ENCODE data around the gene OR4P4.

OR4P4 gene

DNA sequence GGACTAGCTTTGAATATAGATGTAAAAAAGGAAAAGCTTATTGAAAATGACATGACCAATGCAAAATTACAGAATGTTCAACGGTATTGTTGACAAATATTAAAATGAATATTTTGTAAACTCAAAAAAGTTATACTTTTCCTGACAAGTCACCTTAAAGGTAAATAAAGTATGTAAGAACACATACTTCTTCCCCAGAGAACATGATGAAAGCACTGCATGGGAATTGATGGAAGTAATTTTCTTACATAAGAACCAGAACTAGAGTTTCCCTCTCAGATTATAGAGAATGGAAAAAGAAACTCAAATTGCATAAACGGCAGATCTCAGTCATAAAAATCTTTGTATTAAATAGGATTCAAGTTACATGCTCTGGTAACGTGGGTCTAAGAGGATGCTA, at the start of gene OR4P4:
TSS of gene OR4P4 (plus strand) at position 301 of the 400 bp plus-strand sequence.
- H3K4me3 ChIP-seq (ENCODE audit: low read depth, low read length) = no peak within 1 kb of the TSS
- no peak for DNase-seq (ENCODE audit: low read depth, low spot score)
- TF ChIP-seq CTCF (IDR thresholded peaks at IDR 0.05; ENCODE audit: low read depth, low read length) = no peak
- in situ Hi-C loops (cut with HindIII; ENCODE audit: low sequenced_read_pairs) = no loop called here

DNA sequence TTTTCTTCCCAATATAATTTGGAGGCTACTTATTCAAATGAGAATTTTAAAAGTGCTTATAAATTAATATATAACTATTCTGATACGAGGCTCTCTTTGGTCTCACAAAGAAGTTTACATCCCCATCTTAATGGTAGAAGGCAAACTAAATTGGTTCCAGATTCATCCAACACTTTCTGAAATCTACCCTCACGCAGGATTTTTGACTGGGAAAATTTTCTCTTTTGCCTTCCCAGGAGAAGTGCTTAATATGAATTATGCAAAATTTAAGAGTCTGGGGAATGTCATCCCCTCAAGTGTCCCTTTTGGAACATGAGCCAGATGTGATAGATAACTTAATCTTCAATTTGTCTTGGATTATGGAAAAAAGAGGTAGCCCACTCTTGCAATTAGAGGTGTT, 27.4 kb upstream of the OR4P4 start, which contains the start of gene OR4C11:
TSS of gene OR4C11 (minus strand) at position 101 of the 400 bp plus-strand sequence. CDS start 3,272 bp downstream, outside the sequence.
- no peak for DNase-seq (ENCODE audit: low read depth, low spot score)
- H3K4me3 ChIP-seq (ENCODE audit: low read depth, low read length) = no peak within 1 kb of the TSS
- in situ Hi-C loops (cut with HindIII; ENCODE audit: low sequenced_read_pairs) = no loop called here
- TF ChIP-seq CTCF (IDR thresholded peaks at IDR 0.05; ENCODE audit: low read depth, low read length) = no peak

DNA sequence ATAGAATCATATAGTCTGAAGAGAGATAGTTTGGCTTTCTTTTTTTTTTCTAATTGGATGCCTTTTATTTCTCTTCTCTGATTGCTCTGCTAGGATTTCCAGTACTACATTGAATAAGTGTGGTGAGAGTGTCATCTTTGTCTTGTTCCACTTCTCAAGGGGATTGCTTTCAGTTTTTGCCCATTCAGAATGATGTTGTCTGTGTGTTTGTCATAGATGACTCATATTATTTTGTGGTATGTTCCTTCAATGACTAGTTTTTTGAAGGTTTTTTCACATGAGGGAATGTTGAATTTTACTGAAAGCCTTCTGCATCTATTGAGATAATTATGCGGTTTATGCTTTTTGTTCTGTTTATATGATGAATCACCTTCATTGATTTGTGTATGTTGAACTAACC, 10.4 kb upstream of the OR4P4 start:
- no peak for TF ChIP-seq CTCF (IDR thresholded peaks at IDR 0.05; ENCODE audit: low read depth, low read length)
- H3K4me3 ChIP-seq (ENCODE audit: low read depth, low read length) = no peak overlapping the region
- no peak for DNase-seq (ENCODE audit: low read depth, low spot score)
- in situ Hi-C loops (cut with HindIII; ENCODE audit: low sequenced_read_pairs) = no loop called here

- in situ Hi-C loops (cut with HindIII; ENCODE audit: low sequenced_read_pairs) = no loop called here
Observed at GRCh38 chr11:55648027-55648426, 13.1 kb downstream of the OR4P4 start, which contains the start of gene OR4S2. TSS of gene OR4S2 (plus strand) at chr11:55648327. CDS start at chr11:55650904, 2,577 bp downstream.

GRCh38 chr11:55652560-55652959, 17.6 kb downstream of the OR4P4 start:
- H3K4me3 ChIP-seq (ENCODE audit: low read depth, low read length) = no peak overlapping the region
- no peak for DNase-seq (ENCODE audit: low read depth, low spot score)
- in situ Hi-C loops (cut with HindIII; ENCODE audit: low sequenced_read_pairs) = no loop called here
- no peak for TF ChIP-seq CTCF (IDR thresholded peaks at IDR 0.05; ENCODE audit: low read depth, low read length)

More at GRCh38 chr11:55648027-55648426, 13.1 kb downstream of the OR4P4 start, which contains the start of gene OR4S2:
- TF ChIP-seq CTCF (IDR thresholded peaks at IDR 0.05; ENCODE audit: low read depth, low read length) = no peak
- H3K4me3 ChIP-seq (ENCODE audit: low read depth, low read length) = no peak within 1 kb of the TSS
- DNase-seq (ENCODE audit: low read depth, low spot score) = no peak

DNA sequence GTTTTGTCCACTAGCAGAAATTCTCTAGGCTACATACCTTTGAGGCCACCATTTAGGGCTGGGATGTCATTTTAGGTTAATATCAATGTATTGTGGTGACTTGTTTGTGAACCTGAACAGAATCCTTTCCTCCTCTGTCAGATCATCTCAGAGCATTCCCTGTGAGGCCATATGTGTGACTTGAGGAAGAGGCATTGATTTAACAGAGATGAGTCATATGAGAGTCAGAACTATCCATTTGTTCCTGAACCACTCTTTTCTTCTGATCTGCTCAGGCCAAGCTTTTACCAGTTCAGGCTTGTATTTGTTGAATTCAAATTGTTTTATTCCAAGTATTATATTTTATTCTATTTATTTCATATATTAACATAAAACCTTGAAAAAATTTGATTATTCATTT, 20.2 kb downstream of the OR4P4 start:
- DNase-seq (ENCODE audit: low read depth, low spot score) = no peak
- no peak overlapping the region for H3K4me3 ChIP-seq (ENCODE audit: low read depth, low read length)
- in situ Hi-C loops (cut with HindIII; ENCODE audit: low sequenced_read_pairs) = no loop called here
- no peak for TF ChIP-seq CTCF (IDR thresholded peaks at IDR 0.05; ENCODE audit: low read depth, low read length)

All from astrocyte of the spinal cord (primary cell).